A673 (cell line): ENCODE measurements around the gene BACH2. TPM values are rescaled to one million over a fixed set of nuclear protein-coding genes. Genes with fewer than 3 reads are reported as not detected.

ENCODE experiments used
- BruUV-seq: library from RNA; stranded (reverse); fragments of 400-500 nt; replicated peaks from 2 replicates; lab custom pipeline; 2021; lab: Mats Ljungman, UMichigan
- CTCF ChIA-PET: fragments of 300-600 bp; sonication (Branson Sonifier 250); formaldehyde crosslinking; loops from one replicate; lab custom pipeline; 2022; ENCODE audit warnings: antibody characterized with exemption; lab: Charles Lee
- POLR2A ChIA-PET: fragments of 300-600 bp; sonication (Branson Sonifier 250); formaldehyde crosslinking; loops from one replicate; lab custom pipeline; 2022; ENCODE audit warnings: antibody characterized with exemption; ENCODE audit not compliant: low non-redundant PET; lab: Charles Lee
- DNase-seq: peaks from one replicate; pipeline ENCODE4 v3.0.0-alpha.2; 2015; ENCODE audit warnings: low spot score
- H3K27ac ChIP-seq: fragments of 200-600 bp; sonication (generic); 2 replicates; pipeline ENCODE4 v1.5.1; 2016; ENCODE audit warnings: mixed run types, low read depth, mild to moderate bottlenecking, mixed read lengths, antibody characterized with exemption, low read length; ENCODE audit not compliant: poor library complexity, severe bottlenecking
- H3K27me3 ChIP-seq: fragments of 200-600 bp; sonication (generic); replicated peaks from 2 replicates; pipeline ENCODE4 v1.6.1; 2017; ENCODE audit warnings: mixed run types, low read depth, mild to moderate bottlenecking, mixed read lengths, antibody characterized with exemption, low read length; ENCODE audit not compliant: insufficient read depth, poor library complexity
- H3K36me3 ChIP-seq: fragments of 200-600 bp; sonication (generic); 2 replicates; pipeline ENCODE4 v1.6.1; 2016; ENCODE audit warnings: mixed run types, mild to moderate bottlenecking, mixed read lengths, antibody characterized with exemption, low read length; ENCODE audit not compliant: insufficient read depth, poor library complexity, severe bottlenecking
- H3K4me1 ChIP-seq: fragments of 200-600 bp; sonication (generic); 2 replicates; pipeline ENCODE4 v1.6.1; 2017; ENCODE audit warnings: mixed run types, mild to moderate bottlenecking, mixed read lengths, antibody characterized with exemption, low read length; ENCODE audit not compliant: insufficient read depth, poor library complexity, severe bottlenecking
- H3K4me3 ChIP-seq: fragments of 200-600 bp; sonication (generic); 2 replicates; pipeline ENCODE4 v1.5.1; 2016; ENCODE audit warnings: low read depth, mixed run types, mild to moderate bottlenecking, mixed read lengths, low read length; ENCODE audit not compliant: poor library complexity, severe bottlenecking
- H3K9me3 ChIP-seq: fragments of 200-600 bp; sonication (generic); 2 replicates; pipeline ENCODE4 v1.6.1; 2016; ENCODE audit warnings: mixed run types, low read depth, mild to moderate bottlenecking, mixed read lengths, antibody characterized with exemption, low read length; ENCODE audit not compliant: poor library complexity, severe bottlenecking
- EZH2 ChIP-seq: fragments of 200-600 bp; sonication (generic); IDR thresholded peaks from 2 replicates; pipeline ENCODE4 v1.6.1; 2017; ENCODE audit warnings: borderline replicate concordance, low read depth, mild to moderate bottlenecking, mixed read lengths, antibody characterized with exemption, low read length; ENCODE audit not compliant: poor library complexity, severe bottlenecking
- intact Hi-C: fragments of 100-400 bp; cut with micrococcal nuclease; formaldehyde crosslinking; loops from one replicate; pipeline ENCODE4 v1.10.0; 2022; ENCODE audit not compliant: unreplicated experiment
- total RNA-seq: library from RNA; stranded (reverse); gene quantifications from 2 replicates; pipeline ENCODE4 v1.2.3, GENCODE V29; 2021
- TF ChIP-seq, protein P1 (sequence below): fragments of 300-800, 200-600 bp; sonication (generic); conservative IDR thresholded peaks from 2 replicates; pipeline ENCODE4 v1.5.1; 2017; ENCODE audit warnings: low read depth, mild to moderate bottlenecking, antibody characterized with exemption, low read length, moderate library complexity, mixed read lengths

The BACH2 gene
- total RNA-seq, 1 experiment from 2014 or later = 0.37 TPM

DNA sequence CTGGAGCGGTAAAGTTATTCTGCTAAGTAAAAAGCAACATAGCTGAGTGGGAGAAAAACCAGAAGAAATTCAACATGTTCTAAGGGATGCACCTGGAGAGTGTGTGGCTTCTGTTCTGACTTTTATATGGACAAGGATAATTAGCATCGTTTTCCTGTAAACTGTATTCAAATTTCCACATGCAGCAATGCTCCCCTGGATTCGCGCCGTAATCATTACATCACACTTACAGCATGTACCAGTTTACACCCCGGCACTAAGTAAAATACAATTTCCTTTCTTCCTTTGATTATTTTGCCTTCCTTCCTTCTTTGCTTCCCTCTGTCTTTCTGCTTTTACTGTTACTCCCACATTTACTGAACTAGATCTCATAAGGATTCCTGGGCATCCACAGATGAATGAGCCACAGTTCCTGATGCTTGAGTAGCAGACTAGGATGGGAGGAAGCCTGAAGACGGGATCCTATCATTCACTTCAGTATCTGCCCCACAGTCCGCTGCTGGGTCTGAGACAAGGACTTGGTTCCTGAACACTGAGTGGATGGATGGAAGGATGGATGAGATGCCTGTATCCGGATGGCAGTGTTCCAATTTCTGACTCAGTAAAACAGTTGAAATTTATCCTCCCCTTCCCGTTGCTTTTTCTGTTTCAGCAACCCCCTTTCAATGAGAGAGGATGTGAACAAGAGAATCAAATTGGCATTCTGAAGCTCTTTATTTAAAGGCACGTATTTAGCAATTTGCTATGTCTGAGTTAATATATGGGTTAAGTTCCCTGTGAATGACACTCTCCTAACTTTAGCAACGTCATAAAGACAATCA is 227.7 kb downstream of the BACH2 start:
- no peak overlapping the region for H3K4me3 ChIP-seq
- POLR2A ChIA-PET = no interaction called here
- H3K9me3 ChIP-seq = no peaks in the 10 kb centered on the region
- peak; percentile 45 for DNase-seq
- H3K27ac ChIP-seq = no peak overlapping the region
- intact Hi-C loops = no loop called here
- BruUV-seq = no TSS peak
- H3K27me3 ChIP-seq = peaks cover 27% of the 10 kb centered on the region
- TF ChIP-seq, protein P1, sequence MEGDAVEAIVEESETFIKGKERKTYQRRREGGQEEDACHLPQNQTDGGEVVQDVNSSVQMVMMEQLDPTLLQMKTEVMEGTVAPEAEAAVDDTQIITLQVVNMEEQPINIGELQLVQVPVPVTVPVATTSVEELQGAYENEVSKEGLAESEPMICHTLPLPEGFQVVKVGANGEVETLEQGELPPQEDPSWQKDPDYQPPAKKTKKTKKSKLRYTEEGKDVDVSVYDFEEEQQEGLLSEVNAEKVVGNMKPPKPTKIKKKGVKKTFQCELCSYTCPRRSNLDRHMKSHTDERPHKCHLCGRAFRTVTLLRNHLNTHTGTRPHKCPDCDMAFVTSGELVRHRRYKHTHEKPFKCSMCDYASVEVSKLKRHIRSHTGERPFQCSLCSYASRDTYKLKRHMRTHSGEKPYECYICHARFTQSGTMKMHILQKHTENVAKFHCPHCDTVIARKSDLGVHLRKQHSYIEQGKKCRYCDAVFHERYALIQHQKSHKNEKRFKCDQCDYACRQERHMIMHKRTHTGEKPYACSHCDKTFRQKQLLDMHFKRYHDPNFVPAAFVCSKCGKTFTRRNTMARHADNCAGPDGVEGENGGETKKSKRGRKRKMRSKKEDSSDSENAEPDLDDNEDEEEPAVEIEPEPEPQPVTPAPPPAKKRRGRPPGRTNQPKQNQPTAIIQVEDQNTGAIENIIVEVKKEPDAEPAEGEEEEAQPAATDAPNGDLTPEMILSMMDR = no peak
- no peak for TF ChIP-seq EZH2
- no peaks in the 10 kb centered on the region for H3K4me1 ChIP-seq
- CTCF ChIA-PET = no interaction called here
- no peaks in the 10 kb centered on the region for H3K36me3 ChIP-seq

DNA sequence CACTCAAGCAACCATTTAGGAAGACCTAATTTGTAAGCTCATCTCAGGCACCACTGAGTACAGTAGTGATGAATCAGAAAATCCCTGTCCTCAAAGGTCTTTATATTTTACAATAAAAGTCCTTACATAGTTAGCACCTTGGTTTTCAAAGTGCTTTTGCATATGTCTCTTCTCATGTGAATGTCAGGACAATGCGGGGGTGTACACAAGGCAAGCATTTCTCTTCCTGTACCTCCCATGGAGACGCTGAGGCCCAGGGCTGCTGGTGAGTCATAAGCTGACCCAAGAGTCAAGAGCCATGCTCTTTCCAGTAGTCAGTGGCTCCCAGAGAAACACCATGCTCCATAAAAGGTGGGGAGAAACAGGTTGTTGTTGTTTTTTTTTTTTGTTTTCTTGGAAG is 228.4 kb downstream of the BACH2 start:
- TF ChIP-seq, protein P1 = no peak
- H3K36me3 ChIP-seq = no peaks in the 10 kb centered on the region
- H3K27me3 ChIP-seq = peaks cover 20% of the 10 kb centered on the region
- POLR2A ChIA-PET = no interaction called here
- H3K4me1 ChIP-seq = no peaks in the 10 kb centered on the region
- peak; percentile 51 for DNase-seq
- no peak overlapping the region for H3K27ac ChIP-seq
- no TSS peak for BruUV-seq
- CTCF ChIA-PET = no interaction called here
- no peak overlapping the region for H3K4me3 ChIP-seq
- no peaks in the 10 kb centered on the region for H3K9me3 ChIP-seq
- intact Hi-C loops = no loop called here

DNA sequence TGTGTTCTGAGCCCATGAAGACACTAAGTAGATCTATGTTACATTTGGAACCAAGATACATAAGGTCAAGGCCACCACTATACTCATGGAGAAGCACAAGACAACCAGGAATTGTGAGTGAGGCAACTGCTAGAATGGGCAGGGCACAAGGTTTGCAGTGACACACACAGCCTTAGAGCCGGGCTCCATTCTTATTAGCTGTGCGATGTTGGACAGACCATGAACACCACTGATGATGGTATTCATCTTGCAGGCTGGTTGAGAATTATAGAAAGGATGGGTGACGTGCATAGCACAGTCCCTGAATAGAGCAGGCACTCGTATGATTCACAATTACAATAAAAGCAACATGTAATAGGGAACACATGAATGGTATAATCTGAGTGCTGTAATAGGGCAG is 229.9 kb downstream of the BACH2 start:
- TF ChIP-seq EZH2 = no peak
- TF ChIP-seq, protein P1 = no peak
- CTCF ChIA-PET = no interaction called here
- Histone ChIP-seq H3K36me3 (no peaks in the 10 kb centered on the region), H3K4me1 (no peaks in the 10 kb centered on the region), H3K4me3 (no peak overlapping the region), H3K27me3 (peaks cover 9% of the 10 kb centered on the region), H3K27ac (no peak overlapping the region), H3K9me3 (no peaks in the 10 kb centered on the region)
- intact Hi-C loops = no loop called here
- no TSS peak for BruUV-seq
- DNase-seq = no peak
- POLR2A ChIA-PET = no interaction called here
